GM21390 (cell line): ENCODE data around the gene TBX2.

Experiments
- ATAC-seq: cut with Tn5 transposase; IDR thresholded peaks from one replicate; pipeline ENCODE4 v1.9.1; 2021; ENCODE audit not compliant: unreplicated experiment

The TBX2 gene

GRCh38 chr17:61401389-61402072 lies 1.9 kb downstream of the TBX2 start:
- ATAC-seq: no peak

DNA sequence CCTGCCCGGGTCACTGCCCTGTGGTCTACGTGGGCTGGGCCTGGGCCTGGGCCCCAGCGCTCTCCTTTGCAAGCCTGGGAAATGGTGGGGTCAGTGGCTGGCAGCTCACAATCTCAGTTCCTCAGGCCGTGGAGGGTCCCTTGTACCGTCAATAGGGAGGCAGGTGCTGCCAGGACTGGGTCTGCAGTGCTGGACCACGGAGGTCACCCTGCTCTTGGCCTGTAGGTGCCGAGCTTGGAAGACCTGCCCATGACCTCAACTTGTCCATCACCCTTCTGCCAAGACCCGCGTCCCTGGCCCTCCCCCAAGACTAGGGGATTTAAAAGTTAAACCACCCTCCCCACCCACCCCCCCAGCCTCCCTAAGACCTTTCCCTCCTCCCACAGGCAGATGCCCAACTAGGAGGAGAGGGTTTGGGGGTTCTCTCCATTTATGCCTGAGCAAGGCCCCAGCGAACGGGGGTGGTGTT lies 2.5 kb downstream of the TBX2 start:
- ATAC-seq: no peak

- no peak for ATAC-seq
These were observed 3.5 kb downstream of the TBX2 start for GRCh38 chr17:61402978-61403800.

GRCh38 chr17:61403801-61404662 lies 4.4 kb downstream of the TBX2 start:
- ATAC-seq: no peak

GRCh38 chr17:61404663-61404912 lies 4.9 kb downstream of the TBX2 start:
- no peak for ATAC-seq

DNA sequence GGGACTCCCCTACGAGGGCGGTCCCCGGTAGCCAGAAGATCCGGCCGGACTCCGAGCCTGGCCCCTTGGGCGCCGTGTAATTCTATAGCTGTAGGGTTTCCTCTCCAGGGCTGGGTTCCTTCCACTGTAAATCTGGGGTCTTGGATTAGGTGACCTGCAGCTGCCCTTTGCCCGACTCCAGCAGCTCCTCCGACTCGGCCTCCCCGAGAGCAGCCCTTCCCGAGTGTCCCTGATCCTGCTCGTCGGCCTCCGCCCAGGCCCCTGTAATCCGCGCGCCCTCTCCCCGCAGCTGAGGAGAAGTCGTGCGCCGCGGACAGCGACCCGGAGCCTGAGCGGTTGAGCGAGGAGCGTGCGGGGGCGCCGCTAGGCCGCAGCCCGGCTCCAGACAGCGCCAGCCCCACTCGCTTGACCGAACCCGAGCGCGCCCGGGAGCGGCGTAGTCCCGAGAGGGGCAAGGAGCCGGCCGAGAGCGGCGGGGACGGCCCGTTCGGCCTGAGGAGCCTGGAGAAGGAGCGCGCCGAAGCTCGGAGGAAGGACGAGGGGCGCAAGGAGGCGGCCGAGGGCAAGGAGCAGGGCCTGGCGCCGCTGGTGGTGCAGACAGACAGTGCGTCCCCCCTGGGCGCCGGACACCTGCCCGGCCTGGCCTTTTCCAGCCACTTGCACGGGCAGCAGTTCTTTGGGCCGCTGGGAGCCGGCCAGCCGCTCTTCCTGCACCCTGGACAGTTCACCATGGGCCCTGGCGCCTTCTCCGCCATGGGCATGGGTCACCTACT lies 5.5 kb downstream of the TBX2 start:
- ATAC-seq: no peak

- no peak for ATAC-seq
These were observed 6.3 kb downstream of the TBX2 start for GRCh38 chr17:61405686-61406536.

DNA sequence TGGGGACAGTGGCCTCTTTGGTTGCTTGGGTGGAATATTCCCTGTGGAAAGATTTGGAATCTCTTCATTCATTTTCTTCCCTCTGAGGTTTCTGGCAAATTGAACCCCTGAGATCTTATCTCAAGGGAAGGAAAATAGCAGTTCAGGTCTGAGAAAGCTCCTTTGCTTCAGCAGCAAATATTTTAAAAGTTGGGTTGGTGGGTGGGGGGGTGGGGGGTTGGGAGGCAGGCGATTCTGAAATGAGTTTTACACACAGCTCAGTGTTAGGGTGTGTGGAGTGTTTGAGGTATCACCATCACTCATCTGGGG lies 6.8 kb downstream of the TBX2 start:
- ATAC-seq: no peak

- ATAC-seq: no peak
These were observed 7.6 kb downstream of the TBX2 start for GRCh38 chr17:61406971-61407911.

- no peak for ATAC-seq
These were observed 8.8 kb downstream of the TBX2 start for GRCh38 chr17:61408151-61409041.

DNA sequence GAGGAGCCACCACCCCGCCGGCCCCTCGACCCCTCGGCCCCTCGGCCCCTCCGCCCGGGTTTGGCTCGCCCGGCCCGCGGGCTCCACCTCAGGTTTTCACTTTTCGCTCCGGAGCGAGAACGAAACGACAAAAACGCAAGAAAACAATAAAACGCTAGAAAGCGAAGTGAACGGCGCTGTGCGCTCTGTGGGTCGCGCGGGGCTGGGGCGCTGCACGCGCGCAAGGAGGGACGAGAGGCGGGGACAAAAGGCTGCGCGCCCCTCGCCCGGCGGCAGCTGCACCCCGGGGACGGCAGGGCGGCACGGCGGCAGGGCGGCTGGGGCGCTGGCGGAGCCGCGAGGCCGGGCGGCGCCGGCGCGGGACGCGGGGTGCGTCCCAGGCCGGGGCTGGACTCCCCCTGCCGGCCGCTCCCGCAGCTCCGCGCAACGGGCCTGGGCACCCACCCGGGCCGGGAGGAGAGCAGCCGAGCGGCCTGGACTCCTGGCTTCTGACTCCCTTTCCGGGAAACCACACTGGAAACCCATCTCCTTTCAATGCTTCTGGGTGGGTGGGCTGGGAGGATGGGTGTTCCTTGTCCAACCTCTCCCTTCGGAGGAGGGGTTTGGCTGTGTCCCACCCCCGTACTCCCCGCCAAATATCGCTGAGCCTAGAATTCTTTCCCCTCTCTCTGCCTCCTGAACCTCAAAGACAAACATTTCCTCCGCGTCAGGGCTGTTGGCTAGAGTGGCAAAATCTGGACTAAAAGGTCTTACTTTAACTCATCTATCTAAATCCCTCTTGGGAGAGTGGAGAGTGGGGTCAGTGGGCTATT lies 9.9 kb downstream of the TBX2 start:
- peak; percentile 34 for ATAC-seq

GRCh38 chr17:61410141-61411010 lies 10.7 kb downstream of the TBX2 start:
- ATAC-seq: no peak

GRCh38 chr17:61411011-61411260 lies 11.3 kb downstream of the TBX2 start:
- ATAC-seq: no peak

DNA sequence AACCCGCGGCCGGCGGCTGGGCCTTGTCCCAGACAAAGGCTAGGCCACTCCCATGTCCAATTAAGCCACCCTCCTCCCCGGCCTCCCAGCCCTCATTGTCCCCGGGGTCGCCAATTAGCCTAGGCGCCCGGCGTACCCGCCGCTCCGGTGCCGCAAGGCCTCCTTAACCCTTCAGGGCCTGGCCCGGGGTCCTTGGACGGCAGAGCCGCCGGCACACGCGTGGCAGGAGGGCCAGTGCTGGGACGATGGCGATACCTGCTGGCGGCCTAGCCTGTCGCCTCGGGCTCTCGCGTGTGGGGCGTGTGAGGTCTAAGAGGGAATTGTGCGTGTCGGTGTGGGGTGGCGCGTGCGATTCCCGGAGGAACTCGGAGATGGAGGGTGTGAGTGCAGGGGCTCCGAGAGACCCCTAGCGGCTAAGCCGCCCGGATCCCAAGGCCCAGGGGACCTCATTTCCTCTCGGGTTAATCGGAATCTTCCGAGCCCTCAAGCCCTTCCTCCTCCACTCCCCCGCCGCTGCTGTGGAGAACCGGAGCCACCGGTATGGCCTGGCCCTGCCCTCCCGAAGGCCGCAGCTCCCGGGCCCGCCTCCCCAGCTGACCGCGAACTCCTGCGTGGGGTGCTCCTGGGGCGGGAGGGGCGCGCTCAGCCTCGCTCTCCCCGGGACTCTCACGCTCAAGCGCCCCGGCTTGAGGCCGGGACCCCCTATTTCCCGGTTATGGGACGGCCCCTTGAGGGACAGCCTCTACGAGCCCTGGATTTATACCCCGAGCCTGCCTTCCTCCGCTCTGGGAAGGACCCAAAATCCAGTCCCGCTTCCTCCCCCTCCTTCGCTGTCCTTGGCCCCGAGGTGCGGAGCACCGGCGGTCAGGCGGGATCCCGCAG lies 11.9 kb downstream of the TBX2 start:
- peak; percentile 14 for ATAC-seq

DNA sequence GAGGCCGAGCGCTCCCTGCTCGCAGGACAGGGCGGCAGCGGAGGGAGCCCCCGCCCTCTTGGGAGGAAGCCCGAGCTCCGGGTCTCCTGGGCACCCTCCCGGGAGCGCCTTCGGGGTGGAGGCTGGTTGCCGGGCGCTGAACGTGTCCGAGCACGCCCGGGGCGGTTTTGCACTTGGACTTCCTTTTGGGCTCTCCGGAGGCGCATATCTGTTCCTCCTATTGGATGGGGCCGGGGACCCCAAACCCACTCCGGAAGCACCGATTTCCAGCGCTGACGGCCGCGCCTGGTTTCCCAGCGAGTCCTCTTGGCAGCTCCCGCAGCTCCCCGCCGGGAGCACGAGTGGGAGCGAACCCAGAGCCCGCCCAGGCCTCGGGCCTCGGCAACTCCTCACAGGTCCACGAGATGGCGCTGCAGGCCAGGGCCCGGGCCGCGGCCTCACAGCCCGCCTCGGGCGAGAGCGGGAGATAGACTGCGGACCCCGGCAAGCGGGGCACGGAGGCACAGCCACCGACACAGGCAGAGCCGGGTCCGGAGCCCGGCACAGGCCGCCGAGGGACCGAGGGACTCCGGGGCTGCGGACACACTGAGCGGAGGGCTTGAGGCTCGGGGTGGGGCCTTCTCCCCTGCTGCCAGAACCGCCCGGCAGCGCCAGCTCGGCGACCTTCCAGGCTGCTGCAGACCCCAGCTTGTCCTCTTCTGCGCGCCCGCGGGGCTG lies 12.7 kb downstream of the TBX2 start:
- ATAC-seq: peak; percentile 64
